GM12875 (cell line): ENCODE measurements around the gene MYO15B.
A peak's percentile ranks its signal among the peaks of the same experiment; 100 is the strongest.

Experiments used
- H3K4me3 ChIP-seq: one replicate; pipeline ENCODE4 v1.5.1; 2011; ENCODE audit warnings: low read depth, low read length, control low read depth
- CTCF ChIP-seq: IDR thresholded peaks from 2 replicates; pipeline ENCODE4 v1.5.1; 2011; ENCODE audit warnings: low read depth, mild to moderate bottlenecking, control low read depth, inconsistent platforms, low read length, moderate library complexity, borderline replicate concordance; ENCODE audit not compliant: insufficient read depth

MYO15B gene

GRCh38 chr17:75647061-75647460 is 59.5 kb downstream of the MYO15B start:
- TF ChIP-seq CTCF, result no peak
- no peak overlapping the region for H3K4me3 ChIP-seq

DNA sequence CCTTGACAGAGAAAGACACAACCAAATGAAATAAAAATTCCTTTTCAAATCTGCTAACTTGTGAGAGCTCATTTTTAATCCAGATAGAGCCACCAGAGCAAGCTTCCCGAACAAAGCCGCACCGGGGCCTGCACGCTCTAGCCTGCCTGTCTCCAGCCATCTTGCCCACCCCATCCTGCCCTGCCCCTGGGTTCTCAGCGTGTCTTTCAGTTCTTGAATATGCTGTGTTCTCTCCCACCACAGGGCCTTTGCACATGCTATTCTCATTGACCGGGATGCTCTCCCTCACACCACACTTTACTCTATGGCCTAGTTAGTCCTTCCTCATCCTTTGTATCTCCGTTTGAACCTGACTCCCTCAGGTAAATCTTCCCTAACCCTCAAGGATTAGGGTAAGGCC is 60.3 kb downstream of the MYO15B start:
- no peak overlapping the region for H3K4me3 ChIP-seq
- TF ChIP-seq CTCF, result no peak

- no peak for TF ChIP-seq CTCF
- H3K4me3 ChIP-seq, result no peak overlapping the region
Observed at GRCh38 chr17:75649687-75650086, 62.1 kb downstream of the MYO15B start.

GRCh38 chr17:75650874-75651273 is 63.3 kb downstream of the MYO15B start:
- no peak for TF ChIP-seq CTCF

DNA sequence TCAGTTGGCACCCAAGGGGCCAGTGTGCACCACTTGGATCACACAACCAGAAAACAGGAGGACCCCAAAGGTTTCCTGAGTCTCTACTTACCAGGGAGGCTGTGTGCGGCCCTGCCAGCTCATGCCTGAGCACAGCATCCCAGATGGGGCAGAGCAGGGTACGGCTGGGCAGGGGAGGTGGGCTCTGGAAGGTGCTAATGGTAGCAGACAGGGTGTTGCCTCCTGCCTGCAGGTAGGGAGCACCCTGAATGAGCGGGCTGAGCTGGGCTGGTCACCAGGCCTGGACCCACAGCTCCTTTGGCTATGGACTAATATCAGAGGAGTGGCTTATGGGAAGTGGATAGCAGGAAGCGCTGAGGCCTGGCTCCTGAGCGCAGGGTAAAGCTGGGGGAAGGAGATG is 64.7 kb downstream of the MYO15B start:
- no peak overlapping the region for H3K4me3 ChIP-seq

More at GRCh38 chr17:75650874-75651273, 63.3 kb downstream of the MYO15B start:
- no peak overlapping the region for H3K4me3 ChIP-seq

GRCh38 chr17:75652934-75653549 is 65.4 kb downstream of the MYO15B start:
- peak; percentile 91 for TF ChIP-seq CTCF
- H3K4me3 ChIP-seq, result no peak overlapping the region

More for the DNA sequence above, 64.7 kb downstream of the MYO15B start:
- TF ChIP-seq CTCF, result no peak

DNA sequence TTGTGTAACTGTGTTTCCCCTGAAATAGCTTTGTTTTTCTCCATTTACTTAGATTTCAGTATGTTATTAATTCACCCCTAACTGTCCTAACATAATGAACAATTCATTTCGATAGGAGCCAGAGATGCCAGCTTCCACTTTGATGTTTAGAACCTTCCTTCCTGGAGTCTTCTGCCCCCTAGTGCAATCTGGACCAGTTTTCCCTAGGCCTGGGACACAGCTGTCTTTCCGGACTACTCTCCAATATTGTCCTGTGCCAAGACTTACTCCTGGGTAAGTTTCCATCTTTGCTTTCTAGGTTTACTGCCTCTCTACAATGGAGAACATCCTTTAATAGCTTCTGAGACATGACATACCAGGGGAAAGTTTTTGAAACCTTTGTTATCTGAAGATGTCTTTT is 66.6 kb downstream of the MYO15B start:
- no peak for TF ChIP-seq CTCF
- H3K4me3 ChIP-seq, result no peak overlapping the region
